GM21619 (cell line): ENCODE data around the gene KPNA6.

ENCODE experiments used
- ATAC-seq: cut with Tn5 transposase; IDR thresholded peaks from one replicate; pipeline ENCODE4 v1.9.1; 2021; ENCODE audit not compliant: unreplicated experiment

Gene KPNA6

GRCh38 chr1:32186077-32186476 lies 78.2 kb downstream of the KPNA6 start:
- ATAC-seq = no peak

GRCh38 chr1:32186491-32186890 lies 78.6 kb downstream of the KPNA6 start:
- ATAC-seq = no peak

GRCh38 chr1:32187850-32188249 lies 80.0 kb downstream of the KPNA6 start:
- ATAC-seq = no peak

DNA sequence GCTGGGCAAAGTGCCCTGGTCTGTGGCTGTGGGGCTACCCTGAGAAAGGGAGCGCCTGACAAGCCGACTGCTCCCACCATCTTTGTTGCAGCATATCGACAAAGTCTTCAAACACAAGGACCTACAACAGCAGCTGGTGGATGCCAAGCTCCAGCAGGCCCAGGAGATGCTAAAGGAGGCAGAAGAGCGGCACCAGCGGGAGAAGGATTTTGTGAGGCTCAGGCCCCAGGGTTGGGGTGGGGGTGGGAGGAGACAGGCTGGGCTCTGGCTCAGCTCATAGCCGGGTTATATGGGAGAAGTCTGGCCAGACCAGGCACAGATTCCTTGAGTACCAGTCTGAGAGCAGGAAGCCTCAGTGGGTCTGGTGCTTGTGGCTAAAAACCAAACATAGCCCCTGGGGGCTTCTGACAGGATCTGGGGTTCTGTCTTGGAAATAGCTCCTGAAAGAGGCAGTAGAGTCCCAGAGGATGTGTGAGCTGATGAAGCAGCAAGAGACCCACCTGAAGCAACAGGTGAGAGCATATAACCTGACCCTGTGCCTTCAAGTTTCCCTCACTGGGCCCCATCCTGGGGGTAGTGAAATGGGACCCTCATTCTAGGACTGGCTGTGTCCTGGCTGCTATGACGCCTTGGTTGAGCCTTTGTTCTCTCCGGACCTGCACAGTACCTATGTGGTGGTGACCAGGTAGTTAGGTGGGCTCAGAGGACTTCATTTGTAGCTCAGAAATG lies 84.5 kb downstream of the KPNA6 start:
- ATAC-seq = no peak

GRCh38 chr1:32194984-32195383 lies 87.1 kb downstream of the KPNA6 start:
- no peak for ATAC-seq

DNA sequence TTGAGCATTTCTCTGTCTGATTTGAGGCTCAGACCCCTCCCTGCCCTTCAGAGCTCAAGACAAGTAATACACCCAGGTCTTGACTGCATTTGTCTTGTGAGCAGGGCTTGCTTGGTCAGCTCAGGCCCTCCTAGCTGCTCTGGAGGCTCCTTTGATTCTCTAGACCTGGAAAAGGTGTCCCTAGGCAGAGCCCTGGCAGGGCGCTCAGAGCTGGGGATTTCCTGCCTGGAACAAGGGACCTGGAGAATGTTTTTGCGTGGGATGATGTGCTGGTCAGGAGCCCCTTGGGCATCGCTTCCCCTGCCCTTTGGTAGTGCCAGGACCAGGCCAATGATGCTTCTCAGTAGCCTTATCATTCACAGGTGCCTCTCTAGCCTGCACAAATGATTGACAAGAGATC lies 87.7 kb downstream of the KPNA6 start:
- no peak for ATAC-seq

DNA sequence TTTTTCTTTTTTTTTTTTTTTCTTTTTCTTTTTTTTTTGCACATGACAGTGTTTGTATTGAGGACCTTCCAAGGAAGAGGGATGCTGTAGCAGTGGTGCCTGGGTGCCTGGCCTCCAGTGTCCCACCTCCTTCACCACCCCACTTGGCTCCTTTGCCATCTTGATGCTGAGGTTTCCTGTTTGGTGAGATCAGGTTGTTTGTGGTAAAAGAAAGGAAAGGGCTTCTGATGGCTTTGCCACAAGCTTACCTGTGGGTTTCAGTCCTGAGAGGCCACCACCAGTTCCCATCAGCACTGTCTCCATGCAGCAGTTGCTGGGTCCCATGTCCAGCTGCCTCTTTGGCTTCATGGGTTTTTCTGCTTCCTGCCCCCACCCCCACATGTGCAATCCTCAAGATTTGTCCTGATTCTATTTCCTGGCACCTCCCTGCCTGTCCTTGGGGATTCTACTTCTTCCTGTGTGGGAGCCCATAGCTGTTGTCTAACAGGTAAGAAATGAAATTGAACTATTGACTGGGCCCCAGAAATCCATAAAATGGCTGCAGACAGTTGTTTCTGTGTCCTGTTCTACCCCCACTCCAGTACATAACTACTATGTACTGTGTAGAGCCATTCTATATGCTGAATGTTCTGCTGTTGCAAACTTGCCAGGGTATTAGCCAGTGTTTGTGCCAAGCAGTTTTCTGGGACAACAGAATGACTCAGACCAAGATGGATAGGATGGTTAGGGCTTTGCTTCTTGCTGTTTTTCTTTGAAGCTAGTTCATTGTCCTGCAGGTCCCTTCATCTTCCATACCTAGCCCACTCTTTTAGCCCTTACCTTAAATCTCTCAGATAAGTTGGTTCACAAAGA lies 88.3 kb downstream of the KPNA6 start:
- ATAC-seq = no peak

- no peak for ATAC-seq
Measured at GRCh38 chr1:32197074-32197473, 89.2 kb downstream of the KPNA6 start.

DNA sequence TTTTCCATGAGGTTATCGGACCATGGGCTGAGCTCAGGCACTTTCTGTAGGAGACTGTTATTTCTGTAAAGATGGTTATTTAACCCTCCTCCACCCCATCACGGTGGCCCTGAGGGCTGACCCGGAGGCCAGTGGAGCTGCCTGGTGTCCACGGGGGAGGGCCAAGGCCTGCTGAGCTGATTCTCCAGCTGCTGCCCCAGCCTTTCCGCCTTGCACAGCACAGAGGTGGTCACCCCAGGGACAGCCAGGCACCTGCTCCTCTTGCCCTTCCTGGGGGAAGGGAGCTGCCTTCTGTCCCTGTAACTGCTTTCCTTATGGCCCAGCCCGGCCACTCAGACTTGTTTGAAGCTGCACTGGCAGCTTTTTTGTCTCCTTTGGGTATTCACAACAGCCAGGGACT lies 90.0 kb downstream of the KPNA6 start:
- ATAC-seq = no peak

- no peak for ATAC-seq
Measured at GRCh38 chr1:32198237-32199042, 90.6 kb downstream of the KPNA6 start.

- no peak for ATAC-seq
Measured at GRCh38 chr1:32199043-32199716, 91.3 kb downstream of the KPNA6 start.

- ATAC-seq = no peak
Measured at GRCh38 chr1:32199717-32200072, 91.8 kb downstream of the KPNA6 start.

GRCh38 chr1:32200226-32201010 lies 92.6 kb downstream of the KPNA6 start, which contains the start of gene CCDC28B:
TSS of gene CCDC28B (plus strand) at chr1:32200595. CDS start at chr1:32201936, 1,341 bp downstream.
- ATAC-seq = no peak

GRCh38 chr1:32201011-32201855 lies 93.4 kb downstream of the KPNA6 start:
- ATAC-seq = peak; percentile 37

GRCh38 chr1:32204943-32205361 lies 97.1 kb downstream of the KPNA6 start:
- no peak for ATAC-seq

- ATAC-seq = peak; percentile 41
Measured at GRCh38 chr1:32205401-32206370, 97.8 kb downstream of the KPNA6 start, which contains the start of gene IQCC. TSS of gene IQCC (plus strand) at chr1:32205671. CDS start at chr1:32205682, 11 bp downstream.

DNA sequence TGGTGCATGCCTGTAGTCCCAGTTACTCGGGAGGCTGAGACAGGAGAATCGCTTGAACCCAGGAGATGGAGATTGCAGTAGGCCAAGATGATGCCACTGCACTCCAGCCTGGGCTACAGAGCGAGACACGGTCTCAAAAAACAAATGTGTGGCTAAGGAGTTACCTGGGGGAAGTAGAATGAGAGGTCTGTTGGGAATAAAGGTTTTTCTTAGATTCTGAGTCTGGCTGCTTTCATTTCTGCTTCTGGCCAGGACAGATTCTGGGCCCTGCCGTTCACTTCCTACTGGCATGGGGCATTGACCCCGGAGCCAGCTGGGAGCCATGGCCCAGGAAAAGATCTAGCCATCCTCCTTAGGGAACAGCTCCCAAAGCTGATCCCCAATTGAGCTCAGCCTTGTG lies 100.6 kb downstream of the KPNA6 start:
- ATAC-seq = no peak

DNA sequence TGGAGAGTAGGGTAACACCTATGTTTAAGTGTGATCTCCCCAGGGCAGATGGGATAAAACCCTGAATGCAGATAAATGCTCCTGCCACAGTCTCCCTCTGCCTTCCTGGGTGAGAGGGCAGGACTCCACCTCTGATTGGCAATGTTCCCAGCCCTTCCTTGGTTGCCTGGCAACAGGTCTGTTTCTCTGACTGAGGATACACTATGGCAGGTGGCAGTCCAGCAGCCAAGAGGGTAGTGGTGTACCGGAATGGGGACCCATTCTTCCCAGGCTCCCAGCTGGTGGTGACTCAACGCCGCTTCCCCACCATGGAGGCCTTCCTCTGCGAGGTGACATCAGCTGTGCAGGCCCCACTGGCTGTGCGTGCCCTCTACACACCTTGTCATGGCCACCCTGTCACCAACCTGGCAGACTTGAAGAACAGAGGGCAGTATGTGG lies 101.1 kb downstream of the KPNA6 start, which contains the start of gene DCDC2B:
DCDC2B (plus strand) TSS at position 199 of the 438 bp plus-strand sequence; CDS start at position 204, 5 bp downstream.
- no peak for ATAC-seq
